Liver (tissue), 9 donors: Measurements from ENCODE around the gene STRA6. TPM values are rescaled to one million over a fixed set of nuclear protein-coding genes. Genes with fewer than 3 reads are reported as not detected.

Source experiments
- DNase-seq: peaks from one replicate; pipeline ENCODE4 v3.0.0-alpha.2; 2017; ENCODE audit warnings: low spot score
- H3K27ac ChIP-seq, 2 donors: one replicate each; pipeline ENCODE4 v1.7.0; 2013; ENCODE audit warnings: inconsistent platforms in 2 of 2, low read length in 2 of 2, control low read depth in 1 of 2, low read depth in 1 of 2, mild to moderate bottlenecking in 1 of 2
- H3K27me3 ChIP-seq, 4 donors: one replicate each; pipeline versions ENCODE4 v1.6.1 to v1.7.0; 2013; ENCODE audit warnings: low read length in 3 of 4, inconsistent platforms in 1 of 4, mild to moderate bottlenecking in 1 of 4, moderate library complexity in 1 of 4; ENCODE audit not compliant: control insufficient read depth in 4 of 4, insufficient read depth in 4 of 4
- H3K36me3 ChIP-seq, 4 donors: one replicate each; pipeline versions ENCODE4 v1.6.1 to v1.7.0; 2013; ENCODE audit warnings: low read length in 3 of 4, mild to moderate bottlenecking in 3 of 4, low read depth in 1 of 4, moderate library complexity in 1 of 4; ENCODE audit not compliant: control insufficient read depth in 4 of 4, insufficient read depth in 3 of 4
- H3K4me1 ChIP-seq, 4 donors: one replicate each; pipeline versions ENCODE4 v1.6.1 to v1.7.0; 2013; ENCODE audit warnings: low read length in 3 of 4, mild to moderate bottlenecking in 3 of 4, moderate library complexity in 1 of 4; ENCODE audit not compliant: control insufficient read depth in 4 of 4, insufficient read depth in 4 of 4
- H3K4me3 ChIP-seq, 3 donors: one replicate each; pipeline versions ENCODE4 v1.6.1 to v1.7.0; 2013; ENCODE audit warnings: low read length in 3 of 3, control low read depth in 1 of 3, low read depth in 1 of 3, mild to moderate bottlenecking in 1 of 3
- H3K9ac ChIP-seq, 2 donors: one replicate each; pipeline ENCODE4 v1.7.0; 2013; ENCODE audit warnings: low read length in 2 of 2, mild to moderate bottlenecking in 2 of 2, moderate library complexity in 2 of 2, control low read depth in 1 of 2, low read depth in 1 of 2
- H3K9me3 ChIP-seq, 4 donors: one replicate each; pipeline versions ENCODE4 v1.6.1 to v1.7.0; 2013; ENCODE audit warnings: low read length in 3 of 4; ENCODE audit not compliant: control insufficient read depth in 4 of 4
- ATF3 ChIP-seq: IDR thresholded peaks from 2 replicates; pipeline ENCODE4 v1.6.1; 2016; ENCODE audit warnings: antibody characterized with exemption
- CTCF ChIP-seq: fragments of 150-350 bp; IDR thresholded peaks from 2 replicates; pipeline ENCODE4 v1.5.1; 2017; ENCODE audit warnings: improper control_type of control experiment, low read depth, low read length; ENCODE audit not compliant: missing input control
- EGR1 ChIP-seq, 2 donors: IDR thresholded peaks; 2 replicates each; pipeline ENCODE4 v1.6.1; 2016 to 2018; ENCODE audit warnings: antibody characterized with exemption in 2 of 2, low read depth in 2 of 2
- FOXA1 ChIP-seq: IDR thresholded peaks from 2 replicates; pipeline ENCODE4 v1.6.1; 2016; ENCODE audit warnings: antibody characterized with exemption
- FOXA2 ChIP-seq: IDR thresholded peaks from 2 replicates; pipeline ENCODE4 v1.6.1; 2016; ENCODE audit warnings: antibody characterized with exemption
- GABPA ChIP-seq, 2 donors: IDR thresholded peaks in 1 of 2; conservative IDR thresholded peaks in 1 of 2; 2 replicates each; pipeline ENCODE4 v1.6.1; 2016; ENCODE audit warnings: antibody characterized with exemption in 2 of 2, mild to moderate bottlenecking in 1 of 2, moderate library complexity in 1 of 2
- HNF4A ChIP-seq, 2 donors: conservative IDR thresholded peaks; 2 replicates each; pipeline ENCODE4 v1.6.1; 2016; ENCODE audit warnings: antibody characterized with exemption in 2 of 2, mild to moderate bottlenecking in 2 of 2
- HNF4G ChIP-seq: IDR thresholded peaks from 2 replicates; pipeline ENCODE4 v1.6.1; 2016; ENCODE audit warnings: antibody characterized with exemption
- JUND ChIP-seq, 2 donors: IDR thresholded peaks; 2 replicates each; pipeline ENCODE4 v1.6.1; 2016; ENCODE audit warnings: antibody characterized with exemption in 2 of 2
- NR2F2 ChIP-seq: IDR thresholded peaks from 2 replicates; pipeline ENCODE4 v1.6.1; 2016; ENCODE audit warnings: antibody characterized with exemption
- RAD21 ChIP-seq, 2 donors: IDR thresholded peaks; 2 replicates each; pipeline ENCODE4 v1.6.1; 2016; ENCODE audit warnings: antibody characterized with exemption in 2 of 2, mild to moderate bottlenecking in 2 of 2
- REST ChIP-seq: IDR thresholded peaks from 2 replicates; pipeline ENCODE4 v1.6.1; 2016; ENCODE audit warnings: antibody characterized with exemption, mild to moderate bottlenecking
- RXRA ChIP-seq, 2 donors: IDR thresholded peaks; 2 replicates each; pipeline ENCODE4 v1.6.1; 2017 to 2018; ENCODE audit warnings: antibody characterized with exemption in 2 of 2, mild to moderate bottlenecking in 1 of 2
- SP1 ChIP-seq: IDR thresholded peaks from 2 replicates; pipeline ENCODE4 v1.6.1; 2018; ENCODE audit warnings: antibody characterized with exemption, mild to moderate bottlenecking
- TAF1 ChIP-seq: conservative IDR thresholded peaks from 2 replicates; pipeline ENCODE4 v1.6.1; 2016; ENCODE audit warnings: antibody characterized with exemption, mild to moderate bottlenecking
- YY1 ChIP-seq: IDR thresholded peaks from 2 replicates; pipeline ENCODE4 v1.6.1; 2016; ENCODE audit warnings: antibody characterized with exemption, mild to moderate bottlenecking
- WGBS: extraction: QIAGEN DNeasy Blood & Tissue Kit; methylation state at CpG from one replicate; pipeline ENCODE4 v1.1.7; 2013; 5-methylcytosine and 5-hydroxymethylcytosine counted together
- polyA plus RNA-seq, 2 donors: library from polyadenylated mRNA; stranded (reverse) in 1 of 2; unstranded in 1 of 2; fragments of 200-250 nt in 1 of 2; fragments of >200 nt in 1 of 2; fragmentation: Nextera tagmentation in 1 of 2; extraction: Ambion mirVana in 1 of 2; gene quantifications; one replicate each; pipeline versions ENCODE4 v1.2.1 to v1.2.3, GENCODE V29; 2013 to 2015
- total RNA-seq, 2 donors: library from RNA; depleted of rRNA; stranded (reverse); fragments of >200 nt; gene quantifications; one replicate each; pipeline ENCODE4 v1.2.3, GENCODE V29; 2014
- donor health status: healthy.
- donor health status: healthy.
- donor health status: healthy.
- donor health status: healthy.
- donor health status: healthy.

The STRA6 gene
- total and polyA plus RNA-seq, 4 donors: 3.1 TPM; not detected in 3

- TF ChIP-seq EGR1 (IDR thresholded peaks at IDR 0.05; ENCODE audit: low read depth in 2 of 2) (no peak), CTCF (no peak), JUND (IDR thresholded peaks at IDR 0.05) (no peak), SP1 (no peak), FOXA2 (no peak), TAF1 (no peak), NR2F2 (no peak), YY1 (no peak), ATF3 (no peak), RAD21 (IDR thresholded peaks at IDR 0.05) (no peak), REST (no peak), HNF4A (conservative IDR thresholded peaks at IDR 0.05) (no peak), GABPA (IDR thresholded peaks at IDR 0.05 in 1 of 2, conservative IDR thresholded peaks at IDR 0.05 in 1 of 2) (no peak), RXRA (IDR thresholded peaks at IDR 0.05) (no peak), HNF4G (no peak), FOXA1 (no peak)
Observed at GRCh38 chr15:74215958-74216357, 13.4 kb upstream of the STRA6 start.

GRCh38 chr15:74214324-74215021 lies 11.9 kb upstream of the STRA6 start:
- WGBS: 79% methylated on average over 6 of the region's 6 CpGs
- TF ChIP-seq TAF1 (no peak), RXRA (IDR thresholded peaks at IDR 0.05) (no peak), ATF3 (no peak), CTCF (no peak)
- Histone ChIP-seq H3K9me3 (no peaks in the 10 kb centered on the region), H3K27me3 (peaks cover 0 to 3% (median 0%) of the 10 kb centered on the region in 4 donors), H3K27ac (no peak overlapping the region), H3K4me3 (no peak overlapping the region), H3K36me3 (no peaks in the 10 kb centered on the region), H3K4me1 (no peaks in the 10 kb centered on the region), H3K9ac (no peak overlapping the region)
- DNase-seq: no peak

More at GRCh38 chr15:74215958-74216357, 13.4 kb upstream of the STRA6 start:
- DNase-seq: no peak
- H3K36me3 ChIP-seq: no peaks in the 10 kb centered on the region
- no peak overlapping the region for H3K9ac ChIP-seq
- H3K27ac ChIP-seq: no peak overlapping the region
- no peaks in the 10 kb centered on the region for H3K9me3 ChIP-seq
- 69% methylated on average over 8 of the region's 8 CpGs for WGBS
- H3K4me3 ChIP-seq: no peak overlapping the region
- peaks cover 0 to 3% (median 0%) of the 10 kb centered on the region in 4 donors for H3K27me3 ChIP-seq
- no peaks in the 10 kb centered on the region for H3K4me1 ChIP-seq
